Measurements from ENCODE around the gene GSG1L.

The GSG1L gene

GRCh38 chr16:28090646-28091377, 27.3 kb upstream of the GSG1L start:
- no peak for DNase-seq

- DNase-seq = no peak
Measured at GRCh38 chr16:28089992-28090365, 26.5 kb upstream of the GSG1L start.

DNA sequence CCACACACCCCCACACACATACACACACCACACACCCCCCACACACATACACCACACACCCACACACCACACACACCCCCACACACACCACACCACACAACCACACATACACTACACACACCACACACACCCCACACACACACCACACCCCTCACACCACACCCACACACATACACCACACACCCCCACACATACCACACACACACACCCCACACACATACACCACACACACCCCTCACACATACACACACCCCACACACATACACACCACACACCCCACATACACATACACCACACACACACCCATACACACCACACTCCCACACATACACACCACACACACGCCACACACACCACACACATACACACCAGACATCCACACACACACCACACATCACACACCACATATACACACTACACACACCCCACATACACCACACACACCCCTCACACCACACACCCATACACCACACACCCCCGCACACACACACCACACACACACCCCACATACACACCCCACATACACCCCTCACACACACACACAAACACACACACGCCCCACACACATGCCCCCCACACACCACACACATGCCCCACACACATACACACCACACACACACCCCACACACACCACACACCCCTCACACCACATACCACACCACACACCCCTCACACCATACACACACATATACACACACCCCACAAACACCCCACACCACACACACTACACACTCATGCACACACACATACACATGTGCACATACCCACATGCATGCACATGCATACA, 25.9 kb upstream of the GSG1L start:
- no peak for DNase-seq

- no peak for DNase-seq
Measured at GRCh38 chr16:28087675-28088300, 24.3 kb upstream of the GSG1L start.

- no peak for DNase-seq
Measured at GRCh38 chr16:28087140-28087660, 23.7 kb upstream of the GSG1L start.

GRCh38 chr16:28086186-28087139, 22.9 kb upstream of the GSG1L start:
- no peak for DNase-seq

GRCh38 chr16:28085389-28086171, 22.1 kb upstream of the GSG1L start:
- DNase-seq = no peak

GRCh38 chr16:28084209-28084608, 20.7 kb upstream of the GSG1L start:
- no peak for DNase-seq

GRCh38 chr16:28082624-28083023, 19.1 kb upstream of the GSG1L start:
- DNase-seq = no peak

DNA sequence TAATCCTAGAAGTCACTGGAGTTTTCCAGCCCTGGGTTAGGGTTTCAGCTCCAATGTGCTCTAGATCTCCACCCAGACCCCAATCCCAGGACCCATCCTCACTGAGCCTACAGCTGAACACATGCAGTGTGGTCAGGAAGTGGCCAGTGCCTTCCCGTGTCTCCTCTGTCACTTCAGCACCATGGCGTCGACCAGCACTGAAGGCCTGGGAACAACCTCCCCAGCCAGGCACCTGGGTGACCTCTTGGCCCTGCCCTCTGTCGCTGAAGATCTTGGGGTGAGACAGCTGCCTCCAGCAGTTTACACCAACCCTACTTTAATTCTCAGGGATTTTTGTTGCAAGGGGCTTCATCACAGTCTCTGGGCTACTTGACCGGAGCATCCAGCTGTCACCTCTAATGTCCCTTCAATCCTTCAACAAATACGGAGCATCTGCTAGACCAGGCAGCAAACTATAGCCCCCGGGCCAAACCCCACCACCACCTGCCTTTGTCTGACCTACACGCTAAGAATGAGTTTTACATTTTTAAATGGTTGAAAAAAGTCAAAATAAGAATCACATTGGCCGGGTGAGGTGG, 18.0 kb upstream of the GSG1L start:
- DNase-seq = no peak

- DNase-seq = no peak
Measured at GRCh38 chr16:28078261-28078660, 14.7 kb upstream of the GSG1L start.

DNA sequence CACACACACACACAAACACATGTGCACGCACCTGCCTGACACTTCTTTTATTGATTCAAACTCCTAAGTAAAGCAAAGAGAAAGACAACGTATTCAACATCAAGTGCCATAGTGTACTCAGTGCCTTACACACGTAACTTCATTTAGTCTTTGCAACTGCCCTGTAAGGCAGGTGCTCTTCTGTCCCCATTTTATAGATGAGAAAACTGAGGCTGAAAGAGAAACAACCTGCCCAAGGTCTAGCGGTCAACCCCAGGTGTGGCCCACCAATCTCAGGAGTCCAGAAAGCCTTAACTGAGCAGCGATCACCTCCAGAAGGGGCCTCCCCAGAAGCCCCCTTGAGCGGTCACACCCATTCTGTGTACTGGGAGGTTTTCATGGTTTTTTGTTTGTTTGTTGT, 10.3 kb upstream of the GSG1L start:
- no peak for DNase-seq

DNA sequence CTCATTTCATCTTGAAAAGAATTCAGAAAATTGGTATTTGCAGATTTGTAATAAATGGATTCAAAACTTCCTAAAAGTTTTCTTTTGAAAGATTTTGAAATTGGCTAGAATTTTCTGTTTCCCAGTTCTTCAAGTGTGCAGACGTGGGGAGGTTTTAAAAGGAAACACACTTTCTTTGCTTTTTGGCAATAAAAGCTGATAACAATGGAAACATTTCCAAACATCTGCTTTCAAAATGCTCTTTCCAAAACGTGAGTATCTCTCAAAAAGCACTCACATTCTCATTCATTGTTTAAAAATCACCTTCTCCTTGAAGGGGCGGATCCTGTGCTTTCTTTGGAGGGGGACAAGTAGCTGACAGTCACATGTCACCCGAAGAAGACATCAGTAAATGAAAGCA, 8.6 kb upstream of the GSG1L start:
- no peak for DNase-seq

DNA sequence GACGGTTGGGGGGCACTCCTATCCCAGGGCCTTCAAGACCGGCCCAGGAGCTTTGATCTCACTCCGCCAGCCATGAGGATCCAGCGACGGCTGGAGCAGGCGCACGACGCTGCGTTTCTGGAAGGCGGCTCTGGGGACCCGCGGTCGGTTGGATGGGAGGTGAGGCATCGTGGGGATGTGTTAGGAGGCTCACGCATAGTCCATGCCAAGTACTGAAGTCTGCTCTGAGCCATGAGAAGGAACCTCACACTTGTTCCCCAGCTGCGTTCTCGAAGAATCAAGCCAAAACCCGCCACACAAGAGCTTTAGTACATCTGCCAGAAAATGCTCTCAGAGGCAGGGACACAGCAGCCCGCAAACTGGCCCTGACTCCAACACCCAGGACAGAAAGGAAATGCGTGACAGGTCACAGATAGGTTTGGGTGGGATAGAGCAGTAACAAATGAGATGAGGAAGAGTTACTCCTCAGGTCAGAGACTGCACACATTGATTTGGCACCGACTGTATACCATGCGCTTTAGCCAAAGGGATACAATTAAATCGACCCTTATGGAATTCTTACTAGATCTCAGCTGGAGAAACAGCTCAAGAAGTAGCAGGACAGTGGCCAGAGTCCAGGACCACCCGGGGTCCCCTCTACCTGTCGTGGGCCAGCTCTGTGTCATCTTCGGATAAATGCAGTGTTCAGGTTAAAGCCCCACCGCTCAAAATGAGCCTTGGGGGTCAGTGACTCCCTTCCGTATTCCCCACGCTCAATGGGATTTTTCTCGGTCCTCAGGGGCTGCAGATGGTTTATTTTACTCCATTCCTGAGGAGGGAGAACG, 6.7 kb upstream of the GSG1L start:
- DNase-seq = no peak

DNA sequence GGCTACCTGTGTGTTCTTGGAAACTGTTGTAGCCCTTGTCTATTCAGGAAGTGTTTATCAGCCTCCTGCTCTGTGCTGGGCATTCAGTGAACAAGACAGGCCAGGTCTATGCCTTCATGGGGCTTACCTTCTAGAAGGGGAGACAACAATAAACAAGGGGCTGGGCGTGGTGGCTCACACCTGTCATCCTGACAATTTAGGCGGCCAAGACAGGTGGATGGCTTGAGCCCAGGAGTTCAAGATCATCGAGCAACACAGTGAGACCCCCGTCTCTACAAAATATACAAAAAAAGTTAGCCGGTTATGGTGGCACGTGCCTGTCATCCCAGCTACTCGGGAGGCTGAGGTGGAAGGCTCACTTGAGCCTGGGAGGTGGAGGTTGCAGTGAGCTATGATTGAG, 5.5 kb upstream of the GSG1L start:
- no peak for DNase-seq

DNA sequence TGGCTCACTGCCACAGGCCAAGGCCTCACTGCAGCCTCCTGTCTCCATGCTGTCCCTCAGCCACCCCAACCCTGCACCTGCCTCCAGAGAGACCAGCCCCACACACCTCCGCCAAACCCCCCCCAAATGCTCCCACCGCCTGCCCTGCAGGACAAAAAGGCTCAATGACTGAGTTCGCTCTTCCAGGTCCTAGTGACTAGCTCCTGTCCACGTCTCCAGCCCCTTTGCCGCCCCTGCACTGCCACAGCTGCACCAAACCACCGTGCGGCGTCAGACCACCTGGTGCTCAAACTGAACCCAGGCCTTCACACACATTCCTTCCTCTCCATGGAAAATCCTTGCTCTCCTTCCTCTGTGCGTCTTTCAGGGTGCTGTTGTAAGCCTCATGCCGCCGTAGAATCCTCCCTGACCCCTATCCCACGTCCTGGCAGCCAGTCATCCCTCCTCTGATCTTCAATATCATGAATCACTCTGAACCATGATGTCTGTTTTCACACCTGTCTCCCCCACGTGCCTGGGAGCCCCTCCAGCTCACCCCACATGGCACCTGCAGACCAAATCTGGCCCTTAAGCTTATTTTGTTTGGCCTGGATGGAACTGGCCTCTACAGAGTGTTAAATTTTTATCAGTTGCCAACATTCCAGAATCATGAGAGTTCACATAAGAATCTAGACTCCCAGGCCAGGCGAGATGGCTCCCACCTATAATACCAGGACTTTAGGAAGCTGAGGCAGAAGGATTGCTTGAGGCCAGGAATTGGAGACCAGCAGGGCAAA, 4.3 kb upstream of the GSG1L start:
- DNase-seq = no peak

DNA sequence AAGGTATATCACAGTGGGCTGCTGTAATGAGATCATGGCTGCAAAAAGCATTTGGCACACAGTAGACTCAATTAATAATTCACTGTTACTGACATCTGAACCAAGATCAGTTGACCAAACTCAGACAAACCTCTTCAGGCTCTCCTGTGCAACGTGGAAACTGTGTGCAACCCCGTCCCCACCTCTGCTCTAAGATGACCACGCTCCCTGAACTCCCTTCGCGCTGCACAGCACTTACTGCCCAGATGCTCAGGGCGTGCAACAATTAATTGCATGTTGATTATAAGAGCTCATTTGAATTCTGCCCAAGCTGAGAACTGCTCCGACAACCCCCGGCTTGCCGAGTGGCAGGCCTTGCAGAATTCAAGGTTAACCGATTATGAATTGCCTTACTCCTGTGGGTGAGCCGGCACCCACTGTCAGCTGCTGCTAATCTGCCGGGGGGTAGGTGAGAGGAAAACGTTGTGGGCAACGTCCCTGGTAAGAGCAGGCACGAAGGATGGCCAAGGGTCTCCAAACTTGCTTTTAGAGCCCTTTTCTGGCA, 1.3 kb upstream of the GSG1L start:
- DNase-seq = no peak

GRCh38 chr16:28064150-28064549, 636 bp upstream of the GSG1L start:
- DNase-seq = peak; percentile 9

DNA sequence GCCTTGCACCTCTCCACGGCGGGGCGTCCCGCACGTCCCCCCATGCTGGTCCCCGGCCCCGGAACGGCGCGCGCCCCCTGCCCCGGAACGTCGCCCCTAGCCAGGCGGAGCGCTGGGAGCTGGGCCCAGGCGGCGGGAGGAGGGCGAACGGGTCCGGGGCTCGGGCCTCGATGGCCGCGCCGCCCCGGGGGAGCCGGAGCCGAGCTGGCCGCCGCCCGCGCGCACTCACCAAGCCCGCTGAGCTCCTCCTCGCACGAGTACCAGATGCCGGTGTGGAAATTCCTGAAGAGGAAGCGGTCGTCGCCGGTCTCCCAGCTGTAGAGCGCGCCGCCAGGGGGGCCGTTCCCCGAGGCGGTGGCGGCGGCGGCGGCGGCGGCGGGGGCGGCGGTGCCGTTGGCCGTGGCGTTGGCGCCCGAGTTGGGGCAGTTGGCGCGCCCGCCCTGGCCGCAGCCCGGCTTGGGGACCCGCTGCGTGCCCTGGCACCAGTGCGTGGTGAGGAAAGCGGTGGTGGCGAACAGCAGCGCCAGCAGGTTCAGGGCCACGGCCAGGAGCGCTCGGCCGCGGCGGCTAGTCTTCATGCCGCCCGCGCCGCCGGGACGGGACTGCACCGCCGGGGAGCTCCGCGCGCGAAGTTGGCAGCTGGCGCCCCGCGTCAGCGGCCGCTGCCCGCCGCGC, 530 bp downstream of the GSG1L start:
- DNase-seq = no peak
